ENCODE data around the gene HSDL2. TPM values are rescaled to one million over a fixed set of nuclear protein-coding genes. Genes with fewer than 3 reads are reported as not detected.
"Not testable (repeated sequence)": the region's sequence is repeated elsewhere in the genome, so short reads cannot be mapped to it uniquely, and the experiment has no call there.

Gene HSDL2
- total RNA-seq, 1 donor from 2014 or later = 26.5 TPM

DNA sequence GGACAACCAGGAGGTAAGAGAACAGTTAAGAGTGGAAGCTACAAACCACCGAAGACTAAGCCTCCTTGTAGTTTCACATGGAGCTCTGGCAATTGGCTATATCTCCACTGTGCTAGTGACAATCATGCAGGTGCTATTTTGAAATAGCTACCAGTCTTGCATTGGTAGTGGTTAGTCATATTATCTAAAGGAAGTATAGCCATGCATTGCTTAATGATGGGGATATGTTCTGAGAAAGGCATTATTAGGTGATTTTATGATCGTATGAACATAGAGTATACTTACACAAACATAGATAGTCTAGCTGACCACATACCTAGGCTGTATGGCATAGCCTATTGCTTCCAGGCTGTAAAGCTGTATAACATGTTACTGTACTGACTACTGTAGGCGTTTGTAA lies 28.4 kb downstream of the HSDL2 start:
- no peaks in the 10 kb centered on the region for H3K9me3 Mint-ChIP-seq
- DNase-seq (ENCODE audit: low spot score in 2 of 2, unreplicated experiment in 2 of 2) = no peak

DNA sequence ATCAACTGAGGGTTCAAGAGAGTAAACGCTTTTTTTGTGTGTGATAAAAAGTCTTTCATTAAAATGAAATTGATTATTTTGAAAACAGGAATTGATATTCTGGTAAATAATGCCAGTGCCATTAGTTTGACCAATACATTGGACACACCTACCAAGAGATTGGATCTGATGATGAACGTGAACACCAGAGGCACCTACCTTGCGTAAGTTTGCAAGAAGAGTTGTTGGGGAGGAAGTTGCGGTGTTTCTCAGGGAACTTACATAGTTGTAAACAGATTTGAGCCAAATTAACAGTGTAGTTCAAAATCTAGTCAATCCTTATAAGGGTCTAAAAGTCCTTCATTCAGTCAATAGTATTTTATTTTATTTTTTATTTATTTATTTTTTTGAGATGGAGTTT lies 28.9 kb downstream of the HSDL2 start:
- TF ChIP-seq, protein P1, sequence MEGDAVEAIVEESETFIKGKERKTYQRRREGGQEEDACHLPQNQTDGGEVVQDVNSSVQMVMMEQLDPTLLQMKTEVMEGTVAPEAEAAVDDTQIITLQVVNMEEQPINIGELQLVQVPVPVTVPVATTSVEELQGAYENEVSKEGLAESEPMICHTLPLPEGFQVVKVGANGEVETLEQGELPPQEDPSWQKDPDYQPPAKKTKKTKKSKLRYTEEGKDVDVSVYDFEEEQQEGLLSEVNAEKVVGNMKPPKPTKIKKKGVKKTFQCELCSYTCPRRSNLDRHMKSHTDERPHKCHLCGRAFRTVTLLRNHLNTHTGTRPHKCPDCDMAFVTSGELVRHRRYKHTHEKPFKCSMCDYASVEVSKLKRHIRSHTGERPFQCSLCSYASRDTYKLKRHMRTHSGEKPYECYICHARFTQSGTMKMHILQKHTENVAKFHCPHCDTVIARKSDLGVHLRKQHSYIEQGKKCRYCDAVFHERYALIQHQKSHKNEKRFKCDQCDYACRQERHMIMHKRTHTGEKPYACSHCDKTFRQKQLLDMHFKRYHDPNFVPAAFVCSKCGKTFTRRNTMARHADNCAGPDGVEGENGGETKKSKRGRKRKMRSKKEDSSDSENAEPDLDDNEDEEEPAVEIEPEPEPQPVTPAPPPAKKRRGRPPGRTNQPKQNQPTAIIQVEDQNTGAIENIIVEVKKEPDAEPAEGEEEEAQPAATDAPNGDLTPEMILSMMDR (IDR thresholded peaks at IDR 0.05; ENCODE audit: unreplicated experiment) = no peak
- H3K27me3 Mint-ChIP-seq (ENCODE audit: low read depth) = no peaks in the 10 kb centered on the region
- no peak for DNase-seq (ENCODE audit: low spot score in 2 of 2, unreplicated experiment in 2 of 2)
- peaks cover 29% of the 10 kb centered on the region for H3K36me3 Mint-ChIP-seq
- H3K4me1 Mint-ChIP-seq = peaks cover 8% of the 10 kb centered on the region
- no peak overlapping the region for H3K4me3 Mint-ChIP-seq
- H3K27ac Mint-ChIP-seq = no peak overlapping the region
- no peaks in the 10 kb centered on the region for H3K9me3 Mint-ChIP-seq

More for the DNA sequence above, 28.4 kb downstream of the HSDL2 start:
- no peak overlapping the region for H3K27ac Mint-ChIP-seq
- TF ChIP-seq, protein P1 (IDR thresholded peaks at IDR 0.05; ENCODE audit: unreplicated experiment) = no peak
- H3K4me3 Mint-ChIP-seq = no peak overlapping the region
- peaks cover 11% of the 10 kb centered on the region for H3K4me1 Mint-ChIP-seq
- peaks cover 29% of the 10 kb centered on the region for H3K36me3 Mint-ChIP-seq
- no peaks in the 10 kb centered on the region for H3K27me3 Mint-ChIP-seq (ENCODE audit: low read depth)

DNA sequence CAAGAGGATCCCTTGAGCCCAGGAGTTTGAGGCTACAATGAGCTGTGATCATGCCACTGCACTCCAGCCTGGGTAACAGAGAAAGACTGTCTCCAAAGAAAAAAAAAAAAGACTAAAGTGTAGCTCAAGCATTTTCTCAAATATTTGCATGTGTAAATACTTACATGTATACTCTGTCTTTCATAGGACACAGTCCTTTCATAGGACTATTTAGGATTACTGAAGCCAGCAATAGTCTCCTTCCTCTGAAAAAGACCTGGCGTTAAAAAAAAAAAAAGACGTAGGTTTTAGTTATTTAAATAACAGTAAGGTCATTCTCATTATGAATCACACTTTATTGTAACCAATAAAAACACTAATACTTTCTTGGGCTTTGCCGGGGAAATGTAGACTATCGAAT lies 29.9 kb downstream of the HSDL2 start:
- no peak overlapping the region for H3K27ac Mint-ChIP-seq

DNA sequence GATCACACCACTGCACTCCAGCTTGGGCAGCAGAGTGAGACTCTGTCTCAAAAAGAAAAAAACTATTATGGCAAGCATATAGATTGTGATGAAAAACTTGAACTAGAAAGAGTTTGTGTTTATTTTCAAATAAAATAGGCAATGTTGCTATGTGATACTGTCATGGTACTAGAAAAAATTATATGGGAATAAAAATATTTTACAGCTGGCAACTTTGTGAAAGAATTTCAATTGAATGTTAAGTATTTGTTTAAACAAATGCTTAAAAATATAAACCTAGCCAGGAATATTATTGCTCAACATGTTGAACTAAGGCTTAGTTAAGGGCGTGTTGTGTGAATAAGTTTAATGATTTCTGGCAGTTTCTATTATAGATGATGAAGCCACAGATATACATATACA lies 31.7 kb downstream of the HSDL2 start:
- H3K27me3 Mint-ChIP-seq (ENCODE audit: low read depth) = no peaks in the 10 kb centered on the region
- H3K4me1 Mint-ChIP-seq = no peaks in the 10 kb centered on the region
- no peak overlapping the region for H3K4me3 Mint-ChIP-seq
- no peak overlapping the region for H3K27ac Mint-ChIP-seq
- H3K9me3 Mint-ChIP-seq = no peaks in the 10 kb centered on the region
- no peak for DNase-seq (ENCODE audit: low spot score in 2 of 2, unreplicated experiment in 2 of 2)
- H3K36me3 Mint-ChIP-seq = peaks cover 26% of the 10 kb centered on the region
- TF ChIP-seq, protein P1 (IDR thresholded peaks at IDR 0.05; ENCODE audit: unreplicated experiment) = no peak

More for the DNA sequence above, 29.9 kb downstream of the HSDL2 start:
- Mint-ChIP-seq H3K9me3 (no peaks in the 10 kb centered on the region), H3K36me3 (peaks cover 28% of the 10 kb centered on the region), H3K4me3 (no peak overlapping the region), H3K27me3 (ENCODE audit: low read depth) (no peaks in the 10 kb centered on the region), H3K4me1 (no peaks in the 10 kb centered on the region)
- TF ChIP-seq, protein P1 (IDR thresholded peaks at IDR 0.05; ENCODE audit: unreplicated experiment) = no peak
- DNase-seq (ENCODE audit: low spot score in 2 of 2, unreplicated experiment in 2 of 2) = no peak

DNA sequence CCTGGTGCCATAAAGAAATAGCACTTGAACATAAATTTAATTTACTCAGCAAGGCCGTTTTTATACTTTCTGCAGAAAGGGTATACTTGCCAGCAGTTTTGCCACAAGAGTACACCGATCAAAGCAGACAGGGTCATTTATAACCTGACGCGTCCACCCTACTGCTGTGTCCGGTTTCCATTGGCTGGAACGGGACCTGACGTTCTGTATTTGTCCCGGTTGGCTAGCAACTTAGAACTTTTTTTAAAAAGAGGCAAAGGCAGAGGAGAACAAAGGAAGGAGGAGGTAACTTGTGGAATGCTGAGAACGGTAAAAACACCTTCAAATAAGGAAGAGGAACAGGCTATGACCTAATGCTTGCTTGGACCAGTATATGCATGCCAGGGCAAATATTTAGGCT lies 33.8 kb downstream of the HSDL2 start:
- not testable (repeated sequence) for H3K9me3 Mint-ChIP-seq; H3K4me1 Mint-ChIP-seq; H3K4me3 Mint-ChIP-seq; H3K27me3 Mint-ChIP-seq (ENCODE audit: low read depth); DNase-seq (ENCODE audit: low spot score in 2 of 2, unreplicated experiment in 2 of 2); H3K27ac Mint-ChIP-seq
- peaks cover 13% of the 10 kb centered on the region for H3K36me3 Mint-ChIP-seq

DNA sequence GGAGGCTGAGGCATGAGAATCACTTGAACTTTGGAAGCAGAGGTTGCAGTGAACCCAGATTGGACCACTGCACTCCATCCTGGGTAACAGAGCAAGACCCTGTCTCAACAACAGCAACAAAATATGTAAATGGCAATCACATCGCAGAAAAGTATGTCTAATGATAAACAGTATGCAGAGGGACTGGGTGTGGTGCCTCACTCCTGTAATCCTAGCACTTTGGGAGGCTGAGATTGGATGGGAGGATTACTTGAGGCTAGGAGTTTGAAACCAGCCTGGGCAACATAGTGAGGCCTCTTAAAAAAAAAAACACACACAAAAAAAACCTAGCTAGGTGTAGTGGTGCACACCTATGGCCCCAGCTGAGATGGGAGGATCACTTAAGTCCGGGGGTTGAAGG lies 40.3 kb downstream of the HSDL2 start:
- no peak overlapping the region for H3K4me3 Mint-ChIP-seq
- no peaks in the 10 kb centered on the region for H3K9me3 Mint-ChIP-seq
- TF ChIP-seq, protein P1 (IDR thresholded peaks at IDR 0.05; ENCODE audit: unreplicated experiment) = no peak
- H3K27me3 Mint-ChIP-seq (ENCODE audit: low read depth) = no peaks in the 10 kb centered on the region
- no peak overlapping the region for H3K27ac Mint-ChIP-seq
- H3K36me3 Mint-ChIP-seq = peaks cover 15% of the 10 kb centered on the region
- no peaks in the 10 kb centered on the region for H3K4me1 Mint-ChIP-seq
- no peak for DNase-seq (ENCODE audit: low spot score in 2 of 2, unreplicated experiment in 2 of 2)
